ENCODE measurements around the gene BRAP. TPM values are rescaled to one million over a fixed set of nuclear protein-coding genes. Genes with fewer than 3 reads are reported as not detected.
A peak's percentile ranks its signal among the peaks of the same experiment; 100 is the strongest.
"Not testable (repeated sequence)": the region's sequence is repeated elsewhere in the genome, so short reads cannot be mapped to it uniquely, and the experiment has no call there.

Gene BRAP
- total and polyA plus RNA-seq, 4 experiments from 2014 or later, result 21.4 to 29.6 (median 26.7) TPM

DNA sequence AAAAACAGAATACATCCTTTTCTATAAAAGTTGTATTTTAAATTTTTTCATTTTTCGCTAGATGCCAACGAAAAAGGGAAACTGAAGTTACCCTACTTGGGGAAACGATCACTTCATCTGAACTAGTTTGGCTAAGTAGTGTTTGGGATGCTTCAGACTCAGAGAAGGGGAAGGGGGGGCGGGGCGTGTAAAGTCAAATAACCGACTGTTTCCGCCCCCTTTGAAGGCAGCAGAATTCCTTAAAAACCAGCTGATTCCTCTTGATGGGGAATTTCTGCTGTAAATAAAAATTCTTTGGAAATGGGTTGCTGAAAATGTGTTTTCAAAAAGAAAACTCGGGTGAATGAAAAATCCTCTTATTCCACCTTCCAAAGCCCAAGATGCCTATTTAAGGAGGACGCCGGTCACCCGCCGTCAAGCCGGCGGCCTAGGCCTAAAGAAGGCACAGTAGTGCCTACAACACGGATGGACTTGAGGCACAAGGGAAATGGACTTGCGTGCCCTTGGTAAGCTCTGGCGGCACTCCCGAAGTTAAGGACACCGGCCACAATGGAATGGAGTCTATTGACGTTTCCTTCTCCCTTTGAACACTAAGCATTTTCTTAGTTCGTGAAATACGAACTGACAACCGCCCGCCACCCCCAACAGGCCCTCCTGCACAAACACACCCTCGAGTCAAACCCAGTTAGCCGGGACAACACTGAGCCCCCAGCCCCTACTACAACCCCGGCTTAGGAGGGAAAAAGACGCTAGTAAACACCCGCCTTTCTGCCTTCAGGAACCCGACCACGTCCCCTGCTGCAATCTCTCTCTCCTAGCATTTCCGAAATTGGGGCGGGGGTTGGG is 88.5 kb downstream of the BRAP start:
- DNase-seq, result peak in 4 of 5 donors; percentile 4 to 19 (median 16)
- peak overlapping the region; percentile 87 to 98 (median 96) for H3K4me3 Mint-ChIP-seq
- H3K36me3 ChIP-seq (ENCODE audit: insufficient read depth, low read length), result no peaks in the 10 kb centered on the region
- H3K27me3 Mint-ChIP-seq, result no peaks in the 10 kb centered on the region
- no peaks in the 10 kb centered on the region for H3K9me3 ChIP-seq (ENCODE audit: control insufficient read depth in 1 of 2, low read length in 2 of 2)
- H3K36me3 Mint-ChIP-seq, result peaks cover 0 to 8% of the 10 kb centered on the region in 2 donors
- H3K27me3 ChIP-seq (ENCODE audit: insufficient read depth, low read length), result no peaks in the 10 kb centered on the region
- intact Hi-C loops (cut with micrococcal nuclease), result loop anchor here (5.0 kb wide), 1 partner anchor 530 kb away; the partner anchor contains the start of gene TRAFD1
- peaks cover 38% of the 10 kb centered on the region for H3K4me1 ChIP-seq (ENCODE audit: insufficient read depth, low read length)
- peaks cover 24 to 56% (median 40%) of the 10 kb centered on the region in 4 donors for H3K4me1 Mint-ChIP-seq
- ChIA-PET CTCF (ENCODE audit: partially characterized antibody) (no interaction called here), POLR2A (ENCODE audit: partially characterized antibody) (interaction anchor here (0.8 to 1.0 kb wide), 2 partner anchors 13 to 89 kb away, joined by 3 to 4 read pairs; partner anchors contain the start of genes ACAD10 and BRAP)
- peak overlapping the region; percentile 53 to 81 for H3K4me3 ChIP-seq (ENCODE audit: low read length in 2 of 2)
- H3K27ac Mint-ChIP-seq, result peak overlapping the region; percentile 91 to 98 (median 95)
- peak overlapping the region; percentile 83 for H3K27ac ChIP-seq (ENCODE audit: low read depth, low read length)
- H3K9me3 Mint-ChIP-seq, result peaks cover 0 to 3% (median 0%) of the 10 kb centered on the region in 8 donors

GRCh38 chr12:111595341-111595835 is 90.4 kb downstream of the BRAP start:
- H3K4me3 ChIP-seq (ENCODE audit: low read length in 2 of 2); H3K9me3 Mint-ChIP-seq; H3K36me3 Mint-ChIP-seq; H3K36me3 ChIP-seq (ENCODE audit: insufficient read depth, low read length); POLR2A ChIA-PET (ENCODE audit: partially characterized antibody); H3K27me3 Mint-ChIP-seq; H3K27ac ChIP-seq (ENCODE audit: low read depth, low read length); DNase-seq; H3K9me3 ChIP-seq (ENCODE audit: control insufficient read depth in 1 of 2, low read length in 2 of 2); H3K27me3 ChIP-seq (ENCODE audit: insufficient read depth, low read length): not testable (repeated sequence)
- peaks cover 36% of the 10 kb centered on the region for H3K4me1 ChIP-seq (ENCODE audit: insufficient read depth, low read length)
- CTCF ChIA-PET (ENCODE audit: partially characterized antibody), result interaction anchor here (0.8 kb wide), 1 partner anchor 9 kb away, joined by 4 read pairs; no protein-coding TSS in a partner anchor
- peak overlapping the region in 3 of 7 donors; percentile 53 to 97 (median 57) for H3K27ac Mint-ChIP-seq
- H3K4me1 Mint-ChIP-seq, result peaks cover 24 to 56% (median 41%) of the 10 kb centered on the region in 4 donors
- intact Hi-C loops (cut with micrococcal nuclease), result loop anchor here (5.0 kb wide), 1 partner anchor 532 kb away; the partner anchor contains the start of gene TRAFD1
- peak overlapping the region in 3 of 8 donors; percentile 7 to 13 (median 12) for H3K4me3 Mint-ChIP-seq

Other genes with a start within 250 kb of the BRAP start
- 10 to 100 TPM; 70.3 to 74.8 TPM for gene ATXN2, start 86.6 kb downstream of the BRAP start, total RNA-seq
- gene ATXN2, start 86.6 kb downstream of the BRAP start, polyA plus RNA-seq, result 10 to 100 TPM; 11.0 to 35.8 TPM
- 10 to 100 TPM; 52.2 to 58.3 TPM for gene ACAD10, start 97 bp upstream of the BRAP start, total RNA-seq
- gene ACAD10, start 97 bp upstream of the BRAP start, polyA plus RNA-seq, result 10 to 100 TPM; 13.4 to 14.6 TPM
- gene ALDH2, start 81.0 kb upstream of the BRAP start, total RNA-seq, result 1 to 10 TPM; 3.0 to 3.1 TPM
- gene ALDH2, start 81.0 kb upstream of the BRAP start, polyA plus RNA-seq, result under 1 TPM; 0.47 to 0.53 TPM
- 10 to 100 TPM; 59.6 to 68.1 TPM for gene MAPKAPK5, start 156.3 kb upstream of the BRAP start, total RNA-seq
- 10 to 100 TPM; 36.6 to 43.0 TPM for gene MAPKAPK5, start 156.3 kb upstream of the BRAP start, polyA plus RNA-seq

All from CD4-positive, alpha-beta memory T cell (primary cell).